Sigmoid colon (tissue), 4 donors: ENCODE results near the gene SNX11.

Experiments
- EP300 ChIP-seq, 4 donors: sonication (generic); formaldehyde crosslinking; IDR thresholded peaks; one replicate each; pipeline ENCODE4 v1.6.1; 2017; ENCODE audit warnings: antibody characterized with exemption in 4 of 4
- TF ChIP-seq, protein P1 (sequence below), 4 experiments: fragments of 450-650 bp in 3 of 4; fragments of 200-600 bp in 1 of 4; IDR thresholded peaks; one replicate each; pipeline ENCODE4 v1.5.1; 2016 to 2019; ENCODE audit warnings: antibody characterized with exemption in 4 of 4, mild to moderate bottlenecking in 3 of 4, moderate library complexity in 2 of 4

DNA sequence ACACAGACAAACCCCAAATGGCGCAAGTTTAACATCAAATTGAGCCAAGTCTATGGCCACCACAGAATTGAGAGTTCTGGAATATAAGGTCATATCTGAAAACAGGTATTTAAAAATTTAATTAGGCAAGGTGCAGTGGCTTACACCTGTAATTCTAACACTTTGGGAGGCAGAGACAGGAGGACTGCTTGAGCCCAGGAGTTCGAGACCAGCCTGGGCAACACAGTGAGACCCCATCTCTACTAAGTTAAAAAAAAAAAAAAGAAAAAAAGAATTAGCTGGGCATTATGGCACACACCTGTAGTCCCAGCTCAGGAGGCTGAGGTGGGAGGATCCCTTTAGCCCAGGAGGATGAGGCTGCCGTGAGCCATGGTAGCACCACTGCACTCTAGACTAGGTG is 40.3 kb upstream of the SNX11 start:
- TF ChIP-seq, protein P1, sequence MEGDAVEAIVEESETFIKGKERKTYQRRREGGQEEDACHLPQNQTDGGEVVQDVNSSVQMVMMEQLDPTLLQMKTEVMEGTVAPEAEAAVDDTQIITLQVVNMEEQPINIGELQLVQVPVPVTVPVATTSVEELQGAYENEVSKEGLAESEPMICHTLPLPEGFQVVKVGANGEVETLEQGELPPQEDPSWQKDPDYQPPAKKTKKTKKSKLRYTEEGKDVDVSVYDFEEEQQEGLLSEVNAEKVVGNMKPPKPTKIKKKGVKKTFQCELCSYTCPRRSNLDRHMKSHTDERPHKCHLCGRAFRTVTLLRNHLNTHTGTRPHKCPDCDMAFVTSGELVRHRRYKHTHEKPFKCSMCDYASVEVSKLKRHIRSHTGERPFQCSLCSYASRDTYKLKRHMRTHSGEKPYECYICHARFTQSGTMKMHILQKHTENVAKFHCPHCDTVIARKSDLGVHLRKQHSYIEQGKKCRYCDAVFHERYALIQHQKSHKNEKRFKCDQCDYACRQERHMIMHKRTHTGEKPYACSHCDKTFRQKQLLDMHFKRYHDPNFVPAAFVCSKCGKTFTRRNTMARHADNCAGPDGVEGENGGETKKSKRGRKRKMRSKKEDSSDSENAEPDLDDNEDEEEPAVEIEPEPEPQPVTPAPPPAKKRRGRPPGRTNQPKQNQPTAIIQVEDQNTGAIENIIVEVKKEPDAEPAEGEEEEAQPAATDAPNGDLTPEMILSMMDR (IDR thresholded peaks at IDR 0.05) = no peak
- no peak for TF ChIP-seq EP300 (IDR thresholded peaks at IDR 0.05)
